NOMO-1 (cell line): ENCODE measurements around the gene MYO15B.

Source experiments
- DNase-seq, 2 experiments: peaks; one replicate each; lab custom pipeline; 2025; ENCODE audit not compliant: unreplicated experiment in 2 of 2; lab: John Stamatoyannopoulos, UW

MYO15B gene

GRCh38 chr17:75587675-75588595, at the start of gene MYO15B:
TSS of gene MYO15B (plus strand) at chr17:75587800. CDS start at chr17:75588058, 258 bp downstream.
- peak; percentile 80 to 84 for DNase-seq

GRCh38 chr17:75539967-75540729, 47.5 kb upstream of the MYO15B start:
- DNase-seq = no peak

GRCh38 chr17:75540923-75541503, 46.6 kb upstream of the MYO15B start:
- DNase-seq = no peak

GRCh38 chr17:75542229-75542628, 45.4 kb upstream of the MYO15B start:
- DNase-seq = no peak

- DNase-seq = no peak
Measured at GRCh38 chr17:75542728-75543336, 44.8 kb upstream of the MYO15B start.

GRCh38 chr17:75544250-75544649, 43.4 kb upstream of the MYO15B start:
- DNase-seq = no peak

GRCh38 chr17:75546181-75546580, 41.4 kb upstream of the MYO15B start:
- DNase-seq = no peak

GRCh38 chr17:75547091-75547490, 40.5 kb upstream of the MYO15B start:
- no peak for DNase-seq

GRCh38 chr17:75548813-75549212, 38.8 kb upstream of the MYO15B start:
- DNase-seq = no peak

- DNase-seq = no peak
Measured at GRCh38 chr17:75549246-75550138, 38.1 kb upstream of the MYO15B start.

- no peak for DNase-seq
Measured at GRCh38 chr17:75550139-75550465, 37.5 kb upstream of the MYO15B start.

- DNase-seq = no peak
Measured at GRCh38 chr17:75551266-75551665, 36.3 kb upstream of the MYO15B start.

GRCh38 chr17:75552425-75553294, 34.9 kb upstream of the MYO15B start:
- no peak for DNase-seq

- DNase-seq = no peak
Measured at GRCh38 chr17:75553295-75554110, 34.1 kb upstream of the MYO15B start.

- no peak for DNase-seq
Measured at GRCh38 chr17:75555679-75556153, 31.9 kb upstream of the MYO15B start.

GRCh38 chr17:75557075-75557851, 30.3 kb upstream of the MYO15B start:
- DNase-seq = no peak

- no peak for DNase-seq
Measured at GRCh38 chr17:75557852-75558665, 29.5 kb upstream of the MYO15B start.
